ENCODE data around the gene ADNP.

Gene ADNP

GRCh38 chr20:50844430-50845100 lies 86.7 kb downstream of the ADNP start:
- no peak for DNase-seq

GRCh38 chr20:50843331-50844276 lies 87.6 kb downstream of the ADNP start:
- DNase-seq = no peak

- DNase-seq = no peak
Observed at GRCh38 chr20:50842821-50843220, 88.4 kb downstream of the ADNP start.

All from KG1 (cell line).